GM18502 (cell line): ENCODE measurements around the gene F12.
"Not testable (repeated sequence)": the region's sequence is repeated elsewhere in the genome, so short reads cannot be mapped to it uniquely, and the experiment has no call there.

Source experiments
- ATAC-seq: cut with Tn5 transposase; IDR thresholded peaks from one replicate; pipeline ENCODE4 v1.9.1; 2021; ENCODE audit warnings: mild to moderate bottlenecking; ENCODE audit not compliant: unreplicated experiment, poor library complexity

F12 gene

DNA sequence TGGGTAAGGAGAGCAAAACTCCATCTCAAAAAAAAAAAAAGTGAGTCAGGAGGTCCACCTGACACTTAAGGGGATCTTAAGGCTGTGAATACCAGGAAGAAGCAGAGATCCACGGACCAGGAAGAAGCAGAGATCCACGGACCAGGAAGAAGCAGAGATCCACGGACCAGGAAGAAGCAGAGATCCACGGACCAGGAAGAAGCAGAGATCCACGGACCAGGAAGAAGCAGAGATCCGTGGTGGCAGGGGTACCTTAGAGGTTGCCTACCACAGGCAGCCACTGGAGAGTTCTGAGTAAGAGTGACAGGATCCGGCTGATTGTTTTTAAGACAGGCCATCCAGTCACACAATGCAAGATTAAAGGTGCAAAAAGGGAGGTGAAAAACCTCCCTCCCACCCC is 11.1 kb upstream of the F12 start:
- ATAC-seq: not testable (repeated sequence)

DNA sequence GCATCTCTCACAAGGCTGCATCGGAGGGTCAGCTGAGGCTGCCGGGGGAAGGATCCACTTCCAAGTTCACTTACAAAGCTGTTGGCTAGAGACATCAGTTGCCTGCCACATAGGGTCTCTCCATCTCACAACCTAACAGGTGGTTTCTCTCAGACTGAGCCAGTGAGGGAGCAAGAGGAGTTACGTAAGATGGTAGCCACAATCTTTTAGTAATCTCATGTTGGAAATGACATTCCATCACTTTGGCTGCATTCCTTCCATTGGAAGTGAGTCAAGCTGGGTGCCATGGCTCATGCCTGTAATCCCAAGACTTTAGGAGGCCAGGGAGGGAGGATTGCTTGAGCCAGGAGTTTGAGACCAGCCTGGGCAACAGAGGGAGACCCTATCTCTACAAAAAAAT is 9.7 kb upstream of the F12 start:
- no peak for ATAC-seq

DNA sequence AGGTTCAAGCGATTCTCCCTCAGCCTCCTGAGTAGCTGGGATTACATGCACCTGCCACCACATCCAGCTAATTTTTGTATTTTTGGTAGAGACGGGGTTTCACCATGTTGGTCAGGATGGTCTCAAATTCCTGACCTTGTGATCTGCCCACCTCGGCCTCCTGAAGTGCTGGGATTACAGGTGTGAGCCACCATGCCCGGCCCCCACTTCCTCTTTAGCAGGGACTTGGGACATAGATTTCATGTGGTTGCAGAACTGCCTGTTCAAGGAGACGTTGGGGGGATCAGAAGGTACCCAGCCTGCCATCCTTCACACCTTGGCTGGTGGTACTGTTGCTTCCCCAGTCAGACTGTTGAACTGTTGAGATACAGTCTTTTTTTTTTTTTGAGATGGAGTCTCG is 7.7 kb upstream of the F12 start:
- ATAC-seq: not testable (repeated sequence)

DNA sequence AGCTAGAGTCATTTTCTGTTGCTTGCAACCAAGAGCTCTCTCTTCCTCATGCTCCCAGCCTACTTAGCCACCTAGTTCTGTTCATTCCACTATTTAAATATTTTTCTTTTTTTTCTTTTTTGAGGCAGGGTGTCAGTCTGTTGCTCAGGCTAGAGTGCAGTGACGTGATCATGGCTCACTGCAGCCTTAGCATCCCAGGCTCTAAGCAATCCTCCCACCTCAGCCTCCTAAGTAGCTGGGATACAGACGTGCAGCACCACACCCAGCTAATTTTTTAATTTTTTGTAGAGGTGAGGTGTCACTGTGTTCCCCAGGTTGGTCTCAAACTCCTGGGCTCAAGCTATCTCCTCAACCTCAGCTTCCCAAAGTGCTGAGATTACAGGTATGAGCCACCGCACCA is 5.1 kb upstream of the F12 start:
- no peak for ATAC-seq

DNA sequence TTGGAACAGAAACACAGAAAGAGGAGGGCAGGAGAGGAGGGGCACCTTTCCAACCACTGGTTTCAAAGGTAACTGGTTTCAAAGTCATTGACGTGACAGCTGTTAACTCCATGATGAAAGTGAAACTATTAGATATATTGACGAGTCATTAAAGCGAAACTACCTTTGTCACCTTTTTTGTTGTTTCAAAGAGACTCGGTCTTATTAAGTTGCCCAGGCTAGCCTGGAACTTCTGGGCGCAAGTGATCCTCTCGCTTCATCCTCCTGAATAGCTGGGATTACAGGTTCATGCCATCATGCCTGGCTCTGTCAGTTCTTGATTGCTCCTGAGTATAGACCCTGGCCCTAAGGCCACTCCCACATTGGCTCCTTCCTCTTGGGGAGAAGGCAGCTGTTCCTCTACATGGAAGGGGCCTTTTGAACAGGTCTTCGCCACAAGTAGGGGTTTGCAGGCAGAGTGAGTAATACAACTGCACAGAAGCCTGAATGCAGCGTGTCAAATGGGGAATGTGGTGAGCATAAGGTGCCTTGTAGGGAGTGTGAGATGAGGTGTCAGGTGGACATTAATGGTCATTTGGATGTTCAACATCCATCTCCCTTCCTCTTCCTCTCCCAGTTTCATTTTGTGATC is 3.4 kb upstream of the F12 start:
- ATAC-seq: peak; percentile 80

DNA sequence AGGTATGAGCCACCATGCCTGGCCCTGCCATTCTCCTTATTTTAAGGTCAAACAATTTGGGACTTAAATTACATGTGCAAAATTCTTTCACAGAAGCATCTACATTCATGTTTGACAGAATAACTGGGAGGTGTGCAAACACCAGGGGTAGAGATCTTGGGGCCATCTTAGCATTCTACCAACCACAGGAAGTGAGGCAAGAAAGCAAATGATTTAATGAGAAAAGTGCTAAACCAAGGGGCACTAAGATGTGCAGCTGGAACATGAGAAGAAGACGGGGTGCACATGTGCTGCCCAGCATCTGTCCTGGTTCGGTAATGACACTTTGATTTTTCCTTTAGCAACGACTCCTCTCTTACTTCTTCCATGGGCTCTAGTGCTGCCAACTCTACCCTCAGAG is 1.2 kb upstream of the F12 start:
- no peak for ATAC-seq

DNA sequence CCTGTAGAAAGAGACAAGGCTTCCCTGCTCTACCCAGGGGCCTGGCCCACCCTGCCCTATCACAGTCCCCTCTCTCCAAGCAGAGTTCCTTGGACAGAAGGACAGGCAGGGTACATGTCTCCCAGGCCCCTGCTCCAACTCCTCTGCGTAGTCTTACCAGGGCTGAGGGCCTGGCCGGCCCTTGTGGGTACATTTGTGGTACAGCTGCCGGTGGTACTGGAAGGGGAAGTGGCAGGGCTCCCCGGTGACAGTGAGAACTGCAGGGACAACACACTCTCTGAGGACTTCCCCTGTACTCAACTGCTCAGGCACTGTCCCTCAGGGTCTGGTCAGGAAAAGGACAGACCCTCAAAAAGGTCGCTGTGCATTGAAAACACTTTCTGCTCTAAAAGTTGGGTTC is 3.6 kb downstream of the F12 start:
- ATAC-seq: no peak

DNA sequence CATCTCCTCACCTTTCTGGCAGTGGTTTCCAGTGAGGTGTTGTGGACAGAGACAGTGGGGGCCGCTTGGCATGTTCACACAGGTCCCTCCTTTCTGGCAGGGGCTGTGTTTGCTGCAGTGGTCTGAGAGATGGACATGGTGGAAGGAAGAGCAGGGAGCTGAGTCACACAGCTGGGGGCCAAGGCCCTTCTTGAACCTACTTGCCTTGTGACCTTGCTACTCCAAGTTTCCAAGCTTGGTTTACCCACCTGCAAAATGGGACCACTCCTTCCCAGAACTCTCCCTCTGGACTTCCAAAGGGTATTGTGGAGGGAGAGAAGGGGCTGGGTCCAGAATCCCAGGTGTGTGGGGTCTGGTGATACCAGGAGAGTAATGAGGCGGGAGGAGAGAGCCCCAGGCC is 4.1 kb downstream of the F12 start:
- no peak for ATAC-seq

DNA sequence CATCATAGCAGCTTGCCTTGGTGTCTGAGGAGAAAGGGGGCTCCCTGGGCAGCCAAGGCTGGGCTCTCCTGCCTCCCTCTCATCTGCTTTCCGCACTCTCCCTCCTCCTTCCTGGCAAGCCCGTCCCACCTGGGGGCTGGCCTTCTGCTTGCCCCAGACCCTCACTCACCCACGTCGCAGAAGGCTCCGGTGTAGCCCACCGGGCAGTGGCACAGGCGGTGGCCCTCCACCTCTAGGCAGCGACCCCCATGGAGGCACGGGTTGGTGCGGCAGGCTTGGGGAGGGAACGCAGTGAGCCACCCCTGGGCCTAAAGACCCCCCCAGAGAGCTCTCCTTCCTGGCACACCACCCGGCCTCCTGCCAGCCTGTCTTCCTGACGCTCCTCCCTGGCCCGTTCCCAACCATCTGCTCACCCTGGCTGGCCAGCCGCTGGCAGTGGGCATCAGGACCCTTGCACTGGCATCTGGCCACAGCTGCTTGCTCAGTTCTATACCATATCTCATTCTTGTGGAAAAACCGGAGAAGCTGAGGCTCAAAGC is 4.7 kb downstream of the F12 start:
- ATAC-seq: no peak

DNA sequence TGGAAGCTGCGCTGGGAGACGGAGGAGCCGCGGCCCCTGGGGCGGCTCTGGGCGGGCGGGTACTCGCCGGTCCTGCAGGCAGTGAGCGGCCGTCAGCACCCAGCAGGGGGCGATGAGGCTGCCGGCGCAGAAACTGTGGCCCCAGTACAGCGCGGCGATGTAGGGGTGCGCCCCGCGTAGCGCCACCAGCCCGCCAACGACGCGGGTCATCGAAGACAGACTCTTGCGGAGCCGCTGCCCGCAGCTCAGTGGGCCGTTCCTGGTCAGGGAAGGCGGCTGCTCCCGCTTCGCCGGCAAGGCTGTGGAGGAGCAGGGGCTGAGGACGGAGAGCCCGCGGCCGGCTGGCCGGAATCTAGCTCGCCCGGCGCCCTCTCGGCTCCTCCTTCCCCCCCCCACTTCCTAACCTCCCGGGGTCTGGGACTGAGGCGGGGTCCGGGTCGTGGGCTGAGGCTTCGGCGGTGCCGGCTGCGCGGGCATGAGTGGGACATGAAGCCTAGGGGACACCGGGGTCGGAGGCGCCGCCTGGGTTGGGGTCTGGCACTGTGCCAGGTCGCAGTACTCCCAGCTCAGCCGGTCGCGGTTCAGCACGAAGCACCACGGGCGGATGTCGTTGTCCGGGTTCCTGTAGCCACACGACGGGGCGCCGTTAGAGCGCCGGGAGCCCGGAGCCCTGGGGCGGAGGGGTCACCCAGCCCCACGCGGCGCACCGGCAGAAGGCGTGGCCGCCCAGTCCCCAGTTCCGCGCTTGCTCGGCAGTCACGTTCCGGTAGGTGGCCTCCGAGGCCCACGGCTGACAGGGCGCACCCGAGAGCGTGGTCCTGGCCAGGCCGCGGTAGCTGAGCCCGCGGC is 5.3 kb downstream of the F12 start:
- peak; percentile 85 for ATAC-seq

DNA sequence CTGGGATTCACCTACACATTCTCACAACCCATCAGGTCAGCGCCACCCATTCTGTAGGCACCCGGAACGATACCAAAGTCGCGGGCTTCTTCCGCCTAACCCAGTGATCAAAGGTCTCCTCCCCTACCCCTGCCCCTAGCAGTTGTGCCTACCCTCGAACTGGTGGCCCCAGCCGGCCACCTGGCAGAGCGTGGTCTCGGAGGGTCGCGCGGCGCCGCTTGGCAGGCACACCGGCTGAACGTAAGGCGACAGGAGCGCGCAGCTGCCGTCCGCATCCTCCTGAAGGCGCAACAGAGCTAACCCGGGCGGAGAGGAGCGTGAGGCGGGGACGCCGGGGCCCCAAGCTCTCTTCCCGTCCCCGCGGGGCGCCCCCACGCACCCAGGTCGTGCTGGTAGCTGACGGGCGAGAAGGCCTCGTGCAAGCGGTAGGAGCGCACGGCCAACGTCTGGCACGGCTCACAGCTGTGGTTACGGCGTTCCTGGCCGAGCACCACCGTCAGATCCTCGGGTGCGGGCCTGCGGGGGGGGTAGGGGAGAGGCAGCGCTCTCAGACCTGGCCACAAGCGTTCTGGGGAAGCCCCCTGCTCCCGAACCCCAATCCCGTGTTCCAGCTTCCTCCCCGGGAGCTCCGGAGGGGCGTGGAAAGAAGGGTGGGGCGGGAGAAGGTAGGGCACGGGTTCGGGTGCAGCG is 6.1 kb downstream of the F12 start:
- ATAC-seq: peak; percentile 23

DNA sequence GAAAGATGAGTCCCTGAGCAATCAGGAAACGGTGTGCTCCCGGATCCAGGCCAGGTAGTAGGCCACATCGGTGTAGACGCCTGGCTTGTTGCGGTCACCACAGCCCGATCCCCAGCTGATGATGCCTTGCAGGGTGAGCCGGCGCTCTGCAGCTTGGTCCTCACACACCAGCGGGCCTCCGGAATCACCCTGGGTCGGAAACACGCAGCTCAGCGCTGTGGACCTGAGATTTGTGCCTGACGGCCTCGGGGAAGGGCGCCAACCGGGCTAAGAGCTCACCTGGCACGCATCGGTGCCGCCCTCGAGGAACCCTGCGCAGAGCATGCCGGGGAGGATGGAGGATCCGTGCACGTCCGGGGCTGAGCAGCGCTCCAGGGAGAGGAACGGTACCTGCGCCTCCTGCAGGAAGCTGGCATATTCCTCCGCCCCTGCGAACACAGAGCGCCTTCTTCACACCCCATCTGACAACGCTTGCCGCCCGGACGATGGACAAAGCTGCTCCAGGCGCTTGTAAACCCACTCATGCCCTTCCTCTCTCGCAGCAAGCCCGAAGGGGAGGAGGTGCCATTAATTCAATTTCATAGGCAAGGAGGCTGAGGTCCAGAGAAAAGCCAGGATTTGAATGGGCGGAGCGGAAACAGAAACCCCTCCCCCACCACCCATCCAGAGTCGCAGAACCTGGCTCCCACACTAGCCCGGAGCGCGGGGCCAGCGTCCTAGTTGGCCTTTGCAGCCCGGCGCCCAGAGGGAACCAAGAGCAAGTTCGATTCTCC is 6.9 kb downstream of the F12 start:
- ATAC-seq: no peak

DNA sequence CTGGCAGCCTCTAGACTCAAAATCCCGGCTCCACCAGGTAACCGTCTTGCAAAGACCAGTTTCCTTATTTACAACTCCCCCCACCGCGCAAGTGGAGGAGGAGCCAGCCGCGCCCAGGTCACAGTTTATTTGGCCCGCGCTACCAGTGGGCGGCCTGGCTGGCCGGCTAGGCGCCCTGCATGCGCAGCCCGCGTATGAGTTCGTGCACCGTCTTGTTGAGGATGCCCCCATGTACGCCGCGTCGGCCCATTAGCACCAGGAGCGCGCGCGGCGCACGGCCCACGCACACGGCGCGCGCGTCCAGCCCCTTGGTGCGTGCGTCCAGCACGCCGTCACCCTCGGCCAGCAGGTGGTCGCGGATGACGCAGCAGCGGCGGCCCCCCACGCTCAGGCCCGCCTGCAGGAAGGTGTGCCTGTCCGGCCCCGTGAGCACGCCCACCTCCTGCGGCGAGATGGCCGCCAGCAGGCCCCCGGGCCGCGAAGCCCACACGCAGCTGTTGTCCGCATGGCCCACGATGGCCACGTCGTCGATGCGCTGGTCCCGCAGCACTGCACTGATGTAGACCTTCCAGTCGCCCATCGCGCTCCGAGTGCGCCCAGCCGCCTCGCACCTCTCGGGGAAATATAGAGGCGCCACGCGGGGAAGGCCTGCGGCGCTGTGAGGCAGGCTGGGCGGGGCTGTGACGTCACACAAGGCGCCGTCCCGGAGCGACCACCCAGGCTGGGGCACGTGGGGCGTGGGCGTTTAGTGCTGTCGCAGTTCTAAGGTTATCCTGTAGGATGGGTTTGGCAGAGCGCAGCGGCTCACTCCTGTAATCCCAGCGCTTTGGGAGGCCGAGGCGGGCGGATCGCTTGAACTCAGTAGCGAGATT is 9.1 kb downstream of the F12 start, which contains the start of gene PFN3:
TSS of gene PFN3 (minus strand) at position 665 of the 872 bp plus-strand sequence. CDS start at position 580, 85 bp downstream.
- ATAC-seq: no peak

DNA sequence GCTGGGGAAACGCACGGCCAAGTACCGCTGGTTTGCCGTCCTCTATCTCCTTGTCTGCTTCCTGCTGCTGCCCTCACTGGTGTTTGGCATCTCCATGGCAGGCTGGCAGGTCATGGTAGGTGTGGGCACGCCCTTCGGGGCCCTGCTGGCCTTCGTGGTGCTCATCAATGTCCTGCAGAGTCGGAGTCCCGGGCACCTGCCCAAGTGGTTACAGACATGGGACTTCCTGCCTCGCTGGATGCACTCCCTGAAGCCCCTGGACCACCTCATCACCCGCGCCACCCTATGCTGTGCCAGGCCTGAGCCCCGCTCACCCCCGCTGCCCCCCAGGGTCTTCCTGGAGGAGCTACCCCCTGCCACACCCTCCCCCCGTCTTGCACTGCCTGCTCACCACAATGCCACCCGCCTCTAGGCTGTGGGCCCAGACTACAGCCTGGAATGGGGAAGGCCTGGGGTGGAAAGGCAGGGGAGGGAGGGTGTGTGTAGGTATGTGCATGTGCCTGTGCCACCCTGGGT is 11.4 kb downstream of the F12 start:
- ATAC-seq: no peak

DNA sequence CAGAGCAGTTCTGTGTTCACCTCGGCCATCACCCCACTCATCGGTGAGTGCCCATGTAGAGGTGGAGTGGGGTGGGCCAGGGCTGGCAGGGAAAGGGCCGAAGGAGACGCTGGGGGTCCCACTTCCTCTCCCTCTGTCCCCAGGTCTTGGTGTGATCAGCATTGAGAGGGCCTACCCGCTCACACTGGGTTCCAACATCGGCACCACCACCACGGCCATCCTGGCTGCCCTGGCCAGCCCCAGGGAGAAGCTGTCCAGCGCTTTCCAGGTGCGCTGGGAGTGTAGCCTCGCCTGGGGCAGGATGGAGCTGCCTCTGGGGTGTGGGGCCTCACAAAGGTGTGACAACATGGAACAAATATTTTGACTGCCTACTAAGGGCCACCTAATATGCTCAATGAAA is 12.6 kb downstream of the F12 start:
- no peak for ATAC-seq

DNA sequence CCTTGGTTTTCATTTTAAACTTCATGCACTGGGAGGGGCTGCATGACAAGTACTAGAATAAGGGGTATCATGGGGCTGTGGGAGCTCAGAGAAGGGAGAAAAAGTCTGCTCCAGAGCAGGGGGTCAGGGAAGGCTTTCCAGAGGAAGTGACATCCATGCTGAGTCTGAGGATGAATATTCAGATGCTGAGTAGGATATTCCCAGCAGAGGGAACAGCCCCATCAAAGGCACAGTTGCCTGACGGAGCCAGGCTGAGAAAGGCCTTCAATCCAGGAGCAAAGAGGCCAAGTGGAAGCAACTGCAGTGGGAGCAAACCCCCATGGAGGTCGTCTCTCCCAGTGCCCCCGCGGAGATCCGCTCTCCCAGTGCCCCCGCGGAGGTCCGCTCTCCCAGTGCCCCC is 13.3 kb downstream of the F12 start:
- ATAC-seq: no peak

DNA sequence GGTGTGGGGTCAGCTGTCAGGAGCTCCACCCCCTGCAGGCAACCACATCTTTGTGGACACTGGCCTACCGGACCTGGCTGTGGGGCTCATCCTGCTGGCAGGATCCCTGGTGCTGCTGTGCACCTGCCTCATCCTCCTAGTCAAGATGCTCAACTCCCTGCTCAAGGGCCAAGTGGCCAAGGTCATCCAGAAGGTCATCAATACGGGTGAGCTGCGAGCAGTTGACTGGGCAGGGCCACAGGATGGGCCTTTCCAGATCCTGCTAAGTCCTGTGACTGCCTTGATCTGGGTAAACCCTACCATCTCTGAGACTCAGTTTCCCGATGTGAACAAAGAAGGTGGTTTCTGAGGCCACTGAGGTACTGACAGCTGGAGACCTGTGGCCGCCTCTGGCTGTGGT is 15.4 kb downstream of the F12 start:
- no peak for ATAC-seq

DNA sequence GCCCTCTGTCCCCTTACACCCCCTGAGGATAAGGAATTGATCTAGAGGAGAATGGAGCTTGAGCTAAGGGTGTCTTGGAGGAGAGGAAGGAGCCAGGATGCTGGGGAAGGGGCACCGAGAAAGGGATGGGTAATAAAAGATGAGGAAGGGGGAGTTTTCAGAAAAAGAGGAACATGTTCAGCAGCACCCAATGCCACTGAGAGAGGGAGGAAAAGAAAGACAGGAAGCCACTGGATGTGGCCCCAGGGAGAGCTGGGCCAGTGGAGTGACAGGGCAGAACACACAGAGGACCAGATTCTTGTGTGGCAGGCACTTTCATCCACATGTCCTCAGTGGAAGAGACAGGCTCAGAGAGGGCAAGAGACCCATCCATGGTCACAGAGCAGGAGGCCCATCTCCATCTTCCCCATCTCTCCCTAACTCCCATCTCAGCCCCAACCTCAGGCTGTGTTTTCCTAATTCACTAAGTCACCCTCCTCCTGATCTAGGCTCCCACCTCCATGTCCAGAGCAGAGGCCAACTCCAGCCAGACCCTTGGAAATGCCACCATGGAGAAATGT is 16.1 kb downstream of the F12 start:
- ATAC-seq: no peak

DNA sequence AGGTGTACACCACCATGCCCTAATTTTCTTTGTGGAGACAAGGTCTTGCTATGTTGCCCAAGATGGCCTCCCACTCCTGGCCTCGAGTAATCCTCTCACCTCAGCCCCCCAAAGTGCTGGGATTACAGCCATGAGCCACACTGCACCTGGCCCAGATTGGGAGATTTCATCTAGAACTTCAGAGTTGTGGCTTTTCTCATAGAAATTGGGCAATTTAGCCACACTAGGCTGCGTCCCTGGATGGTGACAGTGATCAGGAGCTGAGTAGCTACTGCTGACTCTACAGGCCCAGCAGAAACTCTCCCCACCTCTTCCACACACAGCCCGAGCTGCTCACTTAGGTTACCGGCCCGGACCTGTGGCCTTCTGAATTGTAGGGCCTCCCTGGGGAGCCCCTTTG is 16.6 kb downstream of the F12 start:
- ATAC-seq: no peak
